HepG2 (cell line): Measurements from ENCODE around the gene ATP6V0A1. TPM values are rescaled to one million over a fixed set of nuclear protein-coding genes. Genes with fewer than 3 reads are reported as not detected.

Source experiments
- ATAC-seq: fragments of 200-7000 bp; cut with Tn5 transposase; 3 replicates; pipeline ENCODE4 v1.9.1; 2020; ENCODE audit warnings: mild to moderate bottlenecking, moderate library complexity
- BruUV-seq: library from RNA; stranded (reverse); fragments of 400-500 nt; replicated peaks from 2 replicates; lab custom pipeline; 2021; lab: Mats Ljungman, UMichigan
- CTCF ChIA-PET: fragments of 300-600 bp; formaldehyde crosslinking; extraction: SDS; loops from one replicate; lab custom pipeline; 2021; ENCODE audit warnings: low total read pairs, inconsistent platforms, low intra/inter-chr PET ratio; lab: Yijun Ruan, JAX
- POLR2A ChIA-PET: fragments of 350-600 bp; sonication (Branson Sonifier 250); formaldehyde crosslinking; loops from one replicate; lab custom pipeline; 2020; ENCODE audit warnings: antibody characterized with exemption, inconsistent platforms; lab: Yijun Ruan, JAX
- DNase-seq: peaks from one replicate; pipeline ENCODE4 v3.0.0-alpha.2; 2015; ENCODE audit warnings: low spot score
- FAIRE-seq: peaks from 3 replicates; lab custom pipeline; 2011; peaks lifted over from hg19 to GRCh38; lab: Jason Lieb, UNC
- H2AFZ ChIP-seq: one replicate; pipeline ENCODE4 v1.6.1; 2011; ENCODE audit warnings: low read length, inconsistent platforms
- H3K27ac ChIP-seq: fragments of 300-600 bp; 3 replicates; pipeline ENCODE4 v1.8.0; 2011; ENCODE audit warnings: mixed run types, mild to moderate bottlenecking, mixed read lengths, low read length, inconsistent platforms; ENCODE audit not compliant: insufficient read depth; ENCODE audit errors: extremely low read length
- H3K27me3 ChIP-seq, 2 experiments: fragments of 200-600 bp in 1 of 2; 2 replicates in 1 of 2; 3 replicates in 1 of 2; pipeline versions ENCODE4 v1.6.0 to v1.8.0; 2011; ENCODE audit warnings: low read length in 2 of 2, mild to moderate bottlenecking in 2 of 2, moderate library complexity in 2 of 2, inconsistent platforms in 1 of 2; ENCODE audit not compliant: insufficient read depth in 2 of 2, control insufficient read depth in 1 of 2
- H3K36me3 ChIP-seq, 2 experiments: fragments of 200-600 bp in 1 of 2; replicated peaks in 1 of 2; 2 replicates in 1 of 2; 3 replicates in 1 of 2; pipeline versions ENCODE4 v1.5.1 to v1.8.0; 2011; ENCODE audit warnings: low read length in 2 of 2, inconsistent platforms in 1 of 2; ENCODE audit not compliant: insufficient read depth in 2 of 2, control insufficient read depth in 1 of 2
- H3K4me1 ChIP-seq: 2 replicates; pipeline ENCODE4 v1.5.1; 2012; ENCODE audit warnings: low read length, inconsistent platforms; ENCODE audit not compliant: insufficient read depth
- H3K4me2 ChIP-seq: 2 replicates; pipeline ENCODE4 v1.6.0; 2011; ENCODE audit warnings: low read depth, low read length, inconsistent platforms
- H3K4me3 ChIP-seq, 3 experiments: fragments of 200-600 bp in 1 of 3; sonication (generic), shearing (Covaris generic) in 1 of 3; replicated peaks in 1 of 3; 2 replicates each; pipeline ENCODE4 v1.5.1; 2011 to 2016; ENCODE audit warnings: low read length in 3 of 3, inconsistent platforms in 2 of 3, low read depth in 2 of 3, mild to moderate bottlenecking in 2 of 3, control low read depth in 1 of 3, mixed read lengths in 1 of 3; ENCODE audit not compliant: insufficient read depth in 1 of 3
- H3K79me2 ChIP-seq: one replicate; pipeline ENCODE4 v1.6.1; 2011; ENCODE audit warnings: low read length, inconsistent platforms; ENCODE audit not compliant: insufficient read depth
- H3K9ac ChIP-seq: 2 replicates; pipeline ENCODE4 v1.6.0; 2011; ENCODE audit warnings: mild to moderate bottlenecking, low read depth, low read length, inconsistent platforms; ENCODE audit not compliant: insufficient read depth
- H3K9me3 ChIP-seq: 2 replicates; pipeline ENCODE4 v1.5.1; 2012; ENCODE audit warnings: mild to moderate bottlenecking, low read length
- H4K20me1 ChIP-seq: 2 replicates; pipeline ENCODE4 v1.6.0; 2011; ENCODE audit warnings: inconsistent platforms, mild to moderate bottlenecking, low read length, moderate library complexity; ENCODE audit not compliant: insufficient read depth
- KDM4B ChIP-seq: sonication (generic); formaldehyde crosslinking; IDR thresholded peaks from 2 replicates; pipeline ENCODE4 v1.4.0; 2020; ENCODE audit warnings: missing genetic modification reagents
- PCBP1 ChIP-seq: fragments of 200-400 bp; formaldehyde crosslinking; IDR thresholded peaks from 2 replicates; pipeline ENCODE4 v1.6.1; 2017; ENCODE audit warnings: mild to moderate bottlenecking, low read depth, low read length, borderline replicate concordance
- PPARG ChIP-seq: conservative IDR thresholded peaks from 2 replicates; pipeline ENCODE4 v1.6.1; 2016; ENCODE audit warnings: missing biosample characterization, missing genetic modification reagents
- REPIN1 ChIP-seq: sonication (generic); formaldehyde crosslinking; IDR thresholded peaks from 2 replicates; pipeline ENCODE4 v1.8.0; 2022; ENCODE audit warnings: missing genetic modification reagents, low read depth, mild to moderate bottlenecking, borderline replicate concordance
- SALL1 ChIP-seq: sonication (generic); formaldehyde crosslinking; IDR thresholded peaks from 2 replicates; pipeline ENCODE4 v1.8.0; 2022; ENCODE audit warnings: mild to moderate bottlenecking, missing genetic modification reagents
- TAF15 ChIP-seq: fragments of 200-400 bp; formaldehyde crosslinking; IDR thresholded peaks from one replicate; pipeline ENCODE4 v1.6.1; 2018; ENCODE audit warnings: mild to moderate bottlenecking, low read depth, low read length; ENCODE audit not compliant: poor library complexity, severe bottlenecking
- ZBTB4 ChIP-seq: sonication (generic); formaldehyde crosslinking; IDR thresholded peaks from 2 replicates; pipeline ENCODE4 v1.4.0; 2020; ENCODE audit warnings: missing genetic modification reagents, mild to moderate bottlenecking, borderline replicate concordance
- ZFP1 ChIP-seq: IDR thresholded peaks from 2 replicates; pipeline ENCODE4 v1.6.1; 2016
- ZMYM4 ChIP-seq: sonication (generic); formaldehyde crosslinking; IDR thresholded peaks from 2 replicates; pipeline ENCODE4 v1.8.1; 2023; ENCODE audit warnings: mild to moderate bottlenecking, missing genetic modification reagents
- ZNF264 ChIP-seq: sonication (generic); formaldehyde crosslinking; IDR thresholded peaks from 2 replicates; pipeline ENCODE4 v1.4.0; 2020; ENCODE audit warnings: missing genetic modification reagents
- ZNF747 ChIP-seq: sonication (generic); formaldehyde crosslinking; IDR thresholded peaks from 2 replicates; pipeline ENCODE4 v1.8.1; 2023; ENCODE audit warnings: missing genetic modification reagents, mild to moderate bottlenecking, borderline replicate concordance
- ZNF782 ChIP-seq: sonication (generic); formaldehyde crosslinking; IDR thresholded peaks from 2 replicates; pipeline ENCODE4 v1.4.0; 2020; ENCODE audit warnings: missing genetic modification reagents, mild to moderate bottlenecking, borderline replicate concordance
- ZNF839 ChIP-seq: sonication (generic); formaldehyde crosslinking; IDR thresholded peaks from 2 replicates; pipeline ENCODE4 v1.4.0; 2020; ENCODE audit warnings: missing genetic modification reagents, mild to moderate bottlenecking, borderline replicate concordance
- WGBS: methylation state at CpG from one replicate; pipeline ENCODE4 v1.1.6; 2017; ENCODE audit warnings: low lambda C conversion rate; 5-methylcytosine and 5-hydroxymethylcytosine counted together
- in situ Hi-C: cut with HindIII; loops from 2 replicates; pipeline ENCODE4 v1.10.0; 2017; ENCODE audit warnings: low pct_unique_long_range_greater_than_20kb; ENCODE audit not compliant: extremely low pct_ligation_motif_present
- intact Hi-C: fragments of 100-400 bp; cut with micrococcal nuclease; formaldehyde crosslinking; loops from one replicate; pipeline ENCODE4 v1.10.0; 2022; ENCODE audit not compliant: unreplicated experiment
- polyA plus RNA-seq, 8 experiments: library from polyadenylated mRNA; depleted of rRNA in 3 of 8; stranded (reverse) in 7 of 8; unstranded in 1 of 8; fragments of >200 nt; fragmentation: Illumina TruSeq in 4 of 8; extraction: Trizol in 4 of 8; gene quantifications; 2 replicates each; pipeline versions ENCODE4 v1.2.1 to v1.2.3, GENCODE V29; 2011 to 2016; ENCODE audit warnings: low read depth in 4 of 8, missing spikeins in 1 of 8, mixed read lengths in 1 of 8; ENCODE audit not compliant: insufficient read depth in 1 of 8
- total RNA-seq, 5 experiments: library from RNA; depleted of rRNA; stranded (reverse); fragments of >200 nt; fragmentation: Illumina TruSeq; extraction: Trizol; gene quantifications; 2 replicates each; pipeline ENCODE4 v1.2.3, GENCODE V29; 2016; ENCODE audit warnings: low read depth in 1 of 5
- TF ChIP-seq, protein P1 (sequence below): sonication (generic); formaldehyde crosslinking; IDR thresholded peaks from 2 replicates; pipeline ENCODE4 v1.8.1; 2023; ENCODE audit warnings: mild to moderate bottlenecking, missing genetic modification reagents, borderline replicate concordance
- TF ChIP-seq, protein P2 (sequence below): sonication (generic); formaldehyde crosslinking; conservative IDR thresholded peaks from 2 replicates; pipeline ENCODE4 v1.4.0; 2020; ENCODE audit warnings: missing genetic modification reagents
- TF ChIP-seq, protein P3 (sequence below): sonication (generic); formaldehyde crosslinking; IDR thresholded peaks from 2 replicates; pipeline ENCODE4 v1.5.1; 2020; ENCODE audit warnings: missing genetic modification reagents, mild to moderate bottlenecking, borderline replicate concordance

The ATP6V0A1 gene
- total and polyA plus RNA-seq, 2 of the 13 experiments (the other 11 are each of a cell fraction or from before 2014, with no cell fraction given), result 27.9 to 54.1 TPM

DNA sequence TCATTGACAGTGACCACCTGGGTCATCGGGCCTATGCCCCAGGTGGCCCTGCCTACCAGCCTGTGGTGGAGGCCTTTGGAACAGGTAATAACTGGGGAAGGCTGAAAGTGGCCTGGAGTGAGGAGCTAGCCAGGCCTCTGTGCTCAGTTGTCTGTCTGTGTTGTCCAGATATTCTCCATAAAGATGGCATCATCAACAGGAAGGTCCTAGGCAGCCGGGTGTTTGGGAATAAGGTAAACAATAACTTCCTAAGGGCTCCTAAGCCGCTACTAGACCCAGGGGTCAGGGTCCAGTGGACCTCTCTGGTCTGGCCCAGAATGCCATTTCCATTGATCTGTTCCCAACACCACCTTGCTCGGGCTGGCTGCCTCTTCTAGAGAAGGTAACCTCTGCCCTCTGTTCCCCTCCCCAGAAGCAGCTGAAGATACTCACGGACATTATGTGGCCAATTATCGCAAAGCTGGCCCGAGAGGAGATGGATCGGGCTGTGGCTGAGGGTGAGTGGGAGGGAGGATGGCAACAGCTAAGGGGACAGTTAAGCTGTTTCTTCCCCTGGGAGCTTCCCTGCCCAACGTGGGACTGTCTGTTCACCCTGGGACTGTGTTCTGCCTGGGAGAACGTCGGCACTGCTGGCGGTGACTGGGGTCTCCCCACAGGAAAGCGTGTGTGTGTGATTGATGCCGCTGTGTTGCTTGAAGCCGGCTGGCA lies 106.3 kb downstream of the ATP6V0A1 start:
- Histone ChIP-seq H3K4me2 (peak overlapping the region; percentile 82), H3K36me3 (peaks cover 25 to 43% of the 10 kb centered on the region in 2 experiments), H3K4me1 (peaks cover 79% of the 10 kb centered on the region), H3K79me2 (peaks cover 42% of the 10 kb centered on the region), H3K4me3 (peak overlapping the region in 2 of 3 experiments; percentile 19 to 91; a peak in 4 of 6 replicates), H3K9ac (peak overlapping the region; percentile 94), H3K27me3 (no peaks in the 10 kb centered on the region; a peak in 1 of 5 replicates), H3K27ac (peak overlapping the region; percentile 91), H3K9me3 (no peaks in the 10 kb centered on the region), H4K20me1 (no peaks in the 10 kb centered on the region), H2AFZ (no peak overlapping the region)
- 44% methylated on average over 14 of the region's 15 CpGs for WGBS
- no TSS peak for BruUV-seq
- FAIRE-seq (peak; percentile 60), DNase-seq (peak; percentile 85), ATAC-seq (peak; percentile 54)
- CTCF ChIA-PET, result no interaction called here
- intact Hi-C loops, result no loop called here
- in situ Hi-C loops, result no loop called here
- POLR2A ChIA-PET, result interaction anchor here (0.6 to 8.5 kb wide), 19 partner anchors 11 to 259 kb away, joined by 3 to 128 read pairs (median 6); partner anchors contain the start of genes BECN1, CAVIN1, CNTD1 and COA3
- TF ChIP-seq ZBTB4 (CRISPR knock-in tag) (peak; percentile 70), TAF15 (no peak), ZNF839 (peak; percentile 60; the same call in 1 of the 2 replicates), PCBP1 (0 out of 2 replicates have a peak, but pooled peaks have one; percentile 2), ZNF264 (CRISPR knock-in tag) (peak; percentile 21; the same call in 1 of the 2 replicates), PPARG (CRISPR knock-in tag) (peak; percentile 58; the same call in 1 of the 2 replicates), SALL1 (peak; percentile 93), ZNF782 (no peak), REPIN1 (CRISPR knock-in tag) (no peak; the same call in 1 of the 2 replicates), ZNF747 (CRISPR knock-in tag) (peak; percentile 63; the same call in 1 of the 2 replicates), ZMYM4 (CRISPR knock-in tag) (0 out of 2 replicates have a peak, but pooled peaks have one; percentile 22), ZFP1 (peak; percentile 59; the same call in 1 of the 2 replicates), KDM4B (CRISPR knock-in tag) (peak; percentile 57; the same call in 1 of the 2 replicates)
- TF ChIP-seq, protein P1, sequence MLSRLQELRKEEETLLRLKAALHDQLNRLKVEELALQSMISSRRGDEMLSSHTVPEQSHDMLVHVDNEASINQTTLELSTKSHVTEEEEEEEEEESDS, result no peak
- TF ChIP-seq, protein P2, sequence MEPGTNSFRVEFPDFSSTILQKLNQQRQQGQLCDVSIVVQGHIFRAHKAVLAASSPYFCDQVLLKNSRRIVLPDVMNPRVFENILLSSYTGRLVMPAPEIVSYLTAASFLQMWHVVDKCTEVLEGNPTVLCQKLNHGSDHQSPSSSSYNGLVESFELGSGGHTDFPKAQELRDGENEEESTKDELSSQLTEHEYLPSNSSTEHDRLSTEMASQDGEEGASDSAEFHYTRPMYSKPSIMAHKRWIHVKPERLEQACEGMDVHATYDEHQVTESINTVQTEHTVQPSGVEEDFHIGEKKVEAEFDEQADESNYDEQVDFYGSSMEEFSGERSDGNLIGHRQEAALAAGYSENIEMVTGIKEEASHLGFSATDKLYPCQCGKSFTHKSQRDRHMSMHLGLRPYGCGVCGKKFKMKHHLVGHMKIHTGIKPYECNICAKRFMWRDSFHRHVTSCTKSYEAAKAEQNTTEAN (CRISPR knock-in tag), result no peak
- TF ChIP-seq, protein P3, sequence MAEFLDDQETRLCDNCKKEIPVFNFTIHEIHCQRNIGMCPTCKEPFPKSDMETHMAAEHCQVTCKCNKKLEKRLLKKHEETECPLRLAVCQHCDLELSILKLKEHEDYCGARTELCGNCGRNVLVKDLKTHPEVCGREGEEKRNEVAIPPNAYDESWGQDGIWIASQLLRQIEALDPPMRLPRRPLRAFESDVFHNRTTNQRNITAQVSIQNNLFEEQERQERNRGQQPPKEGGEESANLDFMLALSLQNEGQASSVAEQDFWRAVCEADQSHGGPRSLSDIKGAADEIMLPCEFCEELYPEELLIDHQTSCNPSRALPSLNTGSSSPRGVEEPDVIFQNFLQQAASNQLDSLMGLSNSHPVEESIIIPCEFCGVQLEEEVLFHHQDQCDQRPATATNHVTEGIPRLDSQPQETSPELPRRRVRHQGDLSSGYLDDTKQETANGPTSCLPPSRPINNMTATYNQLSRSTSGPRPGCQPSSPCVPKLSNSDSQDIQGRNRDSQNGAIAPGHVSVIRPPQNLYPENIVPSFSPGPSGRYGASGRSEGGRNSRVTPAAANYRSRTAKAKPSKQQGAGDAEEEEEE (CRISPR knock-in tag), result no peak
